HEK293T (cell line): ENCODE measurements around the gene TK2.
"Not testable (repeated sequence)": the region's sequence is repeated elsewhere in the genome, so short reads cannot be mapped to it uniquely, and the experiment has no call there.

Source experiments
- CTCF ChIA-PET: fragments of 350-600 bp; formaldehyde crosslinking; extraction: SDS; loops from one replicate; lab custom pipeline; 2021; ENCODE audit warnings: antibody characterized with exemption, inconsistent platforms; lab: Yijun Ruan, JAX
- POLR2A ChIA-PET: fragments of 350-600 bp; formaldehyde crosslinking; extraction: SDS; loops from one replicate; lab custom pipeline; 2020; ENCODE audit warnings: antibody characterized with exemption, inconsistent platforms; lab: Yijun Ruan, JAX
- DNase-seq: peaks from one replicate; pipeline ENCODE4 v3.0.0; 2012; ENCODE audit warnings: mixed read lengths; ENCODE audit errors: extremely low spot score
- ARNT ChIP-seq: fragments of 450-650 bp; IDR thresholded peaks from 2 replicates; pipeline ENCODE4 v1.6.1; 2017; ENCODE audit warnings: mild to moderate bottlenecking
- BHLHE40 ChIP-seq: fragments of 450-650 bp; IDR thresholded peaks from 2 replicates; pipeline ENCODE4 v1.6.1; 2016; ENCODE audit warnings: mild to moderate bottlenecking, moderate library complexity, borderline replicate concordance
- CTBP1 ChIP-seq: fragments of 450-650 bp; IDR thresholded peaks from 2 replicates; pipeline ENCODE4 v1.6.1; 2016; ENCODE audit warnings: borderline replicate concordance
- ELF4 ChIP-seq: fragments of 450-650 bp; IDR thresholded peaks from 2 replicates; pipeline ENCODE4 v1.6.1; 2017; ENCODE audit warnings: antibody characterized with exemption
- FOXA1 ChIP-seq: fragments of 450-650 bp; IDR thresholded peaks from 2 replicates; pipeline ENCODE4 v1.6.1; 2016; ENCODE audit warnings: mild to moderate bottlenecking
- FOXK2 ChIP-seq: fragments of 450-650 bp; IDR thresholded peaks from 2 replicates; pipeline ENCODE4 v1.6.1; 2016; ENCODE audit warnings: mild to moderate bottlenecking
- FOXM1 ChIP-seq: fragments of 450-650 bp; IDR thresholded peaks from 2 replicates; pipeline ENCODE4 v1.6.1; 2017; ENCODE audit warnings: mild to moderate bottlenecking, borderline replicate concordance
- HDGF ChIP-seq: fragments of 450-650 bp; IDR thresholded peaks from 2 replicates; pipeline ENCODE4 v1.6.1; 2017; ENCODE audit warnings: antibody characterized with exemption, borderline replicate concordance
- L3MBTL2 ChIP-seq: fragments of 450-650 bp; conservative IDR thresholded peaks from 2 replicates; pipeline ENCODE4 v1.6.1; 2016; ENCODE audit warnings: mild to moderate bottlenecking
- LEF1 ChIP-seq: fragments of 450-650 bp; IDR thresholded peaks from 2 replicates; pipeline ENCODE4 v1.6.1; 2017; ENCODE audit warnings: mild to moderate bottlenecking, borderline replicate concordance
- NFRKB ChIP-seq: fragments of 450-650 bp; IDR thresholded peaks from 2 replicates; pipeline ENCODE4 v1.6.1; 2016; ENCODE audit warnings: mild to moderate bottlenecking, moderate library complexity
- SP1 ChIP-seq: fragments of 450-650 bp; IDR thresholded peaks from 2 replicates; pipeline ENCODE4 v1.6.1; 2017
- SUZ12 ChIP-seq: fragments of 450-650 bp; IDR thresholded peaks from 2 replicates; pipeline ENCODE4 v1.6.1; 2016; ENCODE audit warnings: mild to moderate bottlenecking
- TARDBP ChIP-seq: fragments of 450-650 bp; IDR thresholded peaks from 2 replicates; pipeline ENCODE4 v1.6.1; 2016
- ZNF384 ChIP-seq: fragments of 450-650 bp; IDR thresholded peaks from 2 replicates; pipeline ENCODE4 v1.6.1; 2016
- TF ChIP-seq, protein P1 (sequence below): fragments of 450-650 bp; IDR thresholded peaks from 2 replicates; pipeline ENCODE4 v1.6.1; 2016

TK2 gene

DNA sequence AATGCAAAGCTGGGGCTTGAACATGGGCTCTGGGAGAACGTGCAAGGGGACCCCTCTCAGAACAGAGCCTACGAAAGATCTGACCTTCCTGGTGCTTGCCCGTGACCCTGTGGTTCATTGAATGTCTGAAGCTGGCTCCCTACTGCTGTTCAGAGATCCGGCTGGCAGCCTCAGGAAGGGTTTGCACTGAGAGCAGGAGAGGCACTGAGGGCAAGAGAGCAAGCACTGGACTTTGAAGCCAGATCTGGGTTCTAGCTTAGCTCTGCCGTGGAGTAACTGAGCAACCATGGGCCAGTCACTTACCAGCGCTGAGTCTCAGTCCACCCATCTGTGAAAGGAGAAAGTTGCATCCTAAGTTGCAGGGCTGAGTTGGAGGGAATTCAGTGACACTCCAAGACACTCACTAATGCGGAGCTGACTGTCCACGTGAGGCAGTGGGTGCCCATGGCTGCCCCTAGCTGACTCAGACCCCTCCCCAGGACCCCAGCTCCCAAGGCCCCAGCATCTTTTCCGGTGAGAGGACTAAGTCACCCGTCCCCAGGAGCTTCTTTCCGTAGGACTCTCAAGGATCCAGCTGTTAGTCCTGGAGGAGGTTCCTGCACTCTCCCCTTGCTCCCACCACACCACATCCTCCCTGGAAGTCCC, 81.5 kb downstream of the TK2 start:
- CTCF ChIA-PET, result interaction anchor here (1.2 kb wide), 1 partner anchor 8 kb away, joined by 4 read pairs; no protein-coding TSS in a partner anchor
- TF ChIP-seq LEF1 (no peak), FOXK2 (no peak), TARDBP (no peak), SUZ12 (no peak), FOXM1 (no peak), NFRKB (no peak), ZNF384 (no peak), SP1 (no peak), CTBP1 (no peak), ARNT (no peak), BHLHE40 (no peak), L3MBTL2 (no peak)
- TF ChIP-seq, protein P1, sequence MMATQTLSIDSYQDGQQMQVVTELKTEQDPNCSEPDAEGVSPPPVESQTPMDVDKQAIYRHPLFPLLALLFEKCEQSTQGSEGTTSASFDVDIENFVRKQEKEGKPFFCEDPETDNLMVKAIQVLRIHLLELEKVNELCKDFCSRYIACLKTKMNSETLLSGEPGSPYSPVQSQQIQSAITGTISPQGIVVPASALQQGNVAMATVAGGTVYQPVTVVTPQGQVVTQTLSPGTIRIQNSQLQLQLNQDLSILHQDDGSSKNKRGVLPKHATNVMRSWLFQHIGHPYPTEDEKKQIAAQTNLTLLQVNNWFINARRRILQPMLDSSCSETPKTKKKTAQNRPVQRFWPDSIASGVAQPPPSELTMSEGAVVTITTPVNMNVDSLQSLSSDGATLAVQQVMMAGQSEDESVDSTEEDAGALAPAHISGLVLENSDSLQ, result no peak
- no peak for DNase-seq
- POLR2A ChIA-PET, result interaction anchor here (0.9 kb wide), 1 partner anchor 11 kb away, joined by 3 read pairs; no protein-coding TSS in a partner anchor

DNA sequence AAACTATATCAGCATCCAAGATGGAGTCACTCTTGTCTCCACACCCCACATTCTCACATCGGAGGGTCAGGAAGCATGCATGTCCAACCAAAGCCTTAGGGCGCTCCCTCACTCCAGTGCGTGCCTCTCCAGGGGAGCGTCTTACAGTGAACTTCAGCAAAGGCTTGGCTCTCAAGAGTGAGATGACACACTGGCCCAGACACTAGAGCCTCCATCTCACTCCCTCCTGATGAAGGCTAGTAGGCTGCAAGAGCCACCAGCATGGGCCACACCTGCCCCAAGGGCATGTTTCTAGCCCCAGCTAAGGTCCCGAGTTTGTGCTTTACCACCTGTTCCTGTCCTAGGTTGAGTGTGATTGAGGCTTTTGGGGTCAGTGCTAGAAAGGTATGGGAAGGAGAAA, 82.3 kb downstream of the TK2 start:
- ChIA-PET CTCF (no interaction called here), POLR2A (no interaction called here)
- no peak for TF ChIP-seq TARDBP
- no peak for DNase-seq

DNA sequence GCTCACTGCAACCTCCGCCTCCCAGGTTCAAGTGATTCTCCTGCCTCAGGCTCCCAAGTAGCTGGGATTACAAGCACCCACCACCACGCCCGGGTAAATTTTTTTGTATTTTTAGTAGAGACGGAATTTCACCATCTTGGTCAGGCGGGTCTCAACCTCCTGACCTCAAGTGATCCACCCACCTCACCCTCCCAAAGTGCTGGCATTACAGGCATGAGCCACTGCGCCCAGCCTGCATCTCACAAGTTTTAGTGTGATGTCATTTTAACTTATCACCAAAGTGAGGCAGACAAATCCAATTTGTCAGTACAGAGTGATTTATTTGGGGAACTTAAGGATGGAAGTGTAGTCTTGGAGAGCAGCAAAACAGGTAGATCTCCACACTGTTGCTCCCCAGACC, 83.3 kb downstream of the TK2 start:
- POLR2A ChIA-PET, CTCF ChIA-PET, DNase-seq: not testable (repeated sequence)

DNA sequence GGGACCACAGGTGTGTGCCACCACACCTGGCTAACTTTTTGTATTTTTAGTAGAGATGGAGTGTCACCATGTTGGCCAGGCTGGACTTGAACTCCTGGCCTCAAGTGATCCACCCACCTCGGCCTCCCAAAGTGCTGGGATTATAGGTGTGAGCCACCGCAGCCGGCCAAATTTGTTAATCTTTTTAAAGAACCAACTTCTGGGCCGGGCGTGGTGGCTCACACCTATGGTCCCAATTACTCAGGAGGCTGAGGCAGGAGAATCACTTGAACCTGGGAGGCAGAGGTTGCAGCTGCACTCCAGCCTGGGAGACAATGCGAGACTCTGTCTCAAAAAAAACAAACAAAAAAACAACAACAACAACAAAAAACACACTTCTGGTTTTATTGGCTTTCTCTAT, 84.0 kb downstream of the TK2 start:
- POLR2A ChIA-PET, CTCF ChIA-PET, DNase-seq: not testable (repeated sequence)

DNA sequence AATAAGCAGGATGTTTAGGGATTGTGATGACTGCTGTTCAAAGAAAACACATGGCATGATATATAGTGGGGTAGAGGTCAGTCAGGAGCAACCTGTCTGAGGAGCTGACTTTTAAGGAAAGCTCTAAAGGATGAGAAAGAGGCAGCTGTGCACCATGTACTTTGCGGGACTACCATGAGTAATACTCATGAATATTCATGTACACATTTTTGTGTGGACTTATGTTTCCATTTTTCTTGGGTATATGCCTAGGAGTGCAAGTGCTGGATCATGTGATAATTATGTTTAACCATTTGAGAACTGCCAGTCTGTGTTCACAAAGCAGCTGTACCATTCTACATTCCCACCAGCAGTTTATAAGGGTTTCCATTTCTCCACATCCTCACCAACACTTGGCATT, 87.0 kb downstream of the TK2 start:
- DNase-seq, result no peak
- POLR2A ChIA-PET, result no interaction called here
- TF ChIP-seq LEF1, result no peak
- no peak for TF ChIP-seq L3MBTL2
- TF ChIP-seq, protein P1, result no peak
- no peak for TF ChIP-seq HDGF
- no peak for TF ChIP-seq SUZ12
- TF ChIP-seq FOXA1, result no peak
- TF ChIP-seq ARNT, result no peak
- CTCF ChIA-PET, result no interaction called here

DNA sequence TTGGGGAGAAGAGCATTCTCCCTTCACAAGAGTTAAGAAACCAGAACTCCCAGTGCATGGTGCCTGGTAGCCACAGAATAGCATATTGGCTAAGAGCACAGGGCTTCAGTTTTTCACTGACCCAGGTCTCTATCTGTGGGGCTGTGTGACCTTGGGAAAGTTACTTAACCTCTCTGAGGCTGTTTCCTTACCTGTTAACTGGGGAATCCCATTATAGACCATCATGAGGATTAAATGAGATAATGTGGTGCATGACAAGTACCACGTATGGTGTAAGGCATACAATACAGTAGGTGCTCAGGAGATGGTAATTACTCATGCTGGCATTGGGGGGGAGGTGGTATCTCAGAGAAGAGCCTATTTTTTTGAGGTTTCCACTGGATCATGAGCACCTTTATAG, 89.2 kb downstream of the TK2 start:
- CTCF ChIA-PET, result no interaction called here
- POLR2A ChIA-PET, result no interaction called here
- TF ChIP-seq FOXK2 (no peak), SUZ12 (no peak), NFRKB (no peak), HDGF (no peak), CTBP1 (no peak), SP1 (no peak), ELF4 (no peak), LEF1 (no peak), ARNT (no peak)
- TF ChIP-seq, protein P1, result no peak
- no peak for DNase-seq

DNA sequence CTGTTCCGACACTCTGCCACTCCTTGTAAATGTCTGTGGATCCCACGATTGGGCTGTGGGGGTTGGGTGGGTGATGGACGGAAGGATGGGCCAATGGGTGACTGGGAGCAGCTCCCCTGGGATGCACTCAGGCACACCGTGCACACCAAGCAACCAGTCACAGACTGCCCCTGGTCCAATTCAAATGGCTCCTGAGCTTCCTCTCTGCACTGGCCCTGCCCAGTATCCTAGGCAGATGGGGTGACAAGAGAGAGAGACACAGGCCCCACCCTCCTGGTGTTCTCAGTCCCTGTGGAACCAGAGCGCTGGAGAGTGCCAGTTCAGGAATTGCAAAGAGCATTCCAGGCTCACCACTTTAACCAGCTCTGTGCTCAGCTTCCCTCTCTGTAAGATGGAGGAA, 90.0 kb downstream of the TK2 start:
- ChIA-PET POLR2A (no interaction called here), CTCF (interaction anchor here (0.6 kb wide), 1 partner anchor 93 kb away, joined by 3 read pairs; no protein-coding TSS in a partner anchor)
- TF ChIP-seq ELF4 (no peak), SP1 (no peak), ZNF384 (no peak), SUZ12 (no peak)
- TF ChIP-seq, protein P1, result peak; percentile 86
- DNase-seq, result no peak
